Panc1 (cell line): Measurements from ENCODE around the gene ADIPOR2.

Experiments
- POLR2AphosphoS5 ChIP-seq: IDR thresholded peaks from 2 replicates; pipeline ENCODE4 v1.6.1; 2012; ENCODE audit warnings: mild to moderate bottlenecking, low read depth, low read length, moderate library complexity
- TF ChIP-seq, protein P1 (sequence below): fragments of 450-650 bp; IDR thresholded peaks from 2 replicates; pipeline ENCODE4 v1.5.1; 2017; ENCODE audit warnings: mild to moderate bottlenecking

DNA sequence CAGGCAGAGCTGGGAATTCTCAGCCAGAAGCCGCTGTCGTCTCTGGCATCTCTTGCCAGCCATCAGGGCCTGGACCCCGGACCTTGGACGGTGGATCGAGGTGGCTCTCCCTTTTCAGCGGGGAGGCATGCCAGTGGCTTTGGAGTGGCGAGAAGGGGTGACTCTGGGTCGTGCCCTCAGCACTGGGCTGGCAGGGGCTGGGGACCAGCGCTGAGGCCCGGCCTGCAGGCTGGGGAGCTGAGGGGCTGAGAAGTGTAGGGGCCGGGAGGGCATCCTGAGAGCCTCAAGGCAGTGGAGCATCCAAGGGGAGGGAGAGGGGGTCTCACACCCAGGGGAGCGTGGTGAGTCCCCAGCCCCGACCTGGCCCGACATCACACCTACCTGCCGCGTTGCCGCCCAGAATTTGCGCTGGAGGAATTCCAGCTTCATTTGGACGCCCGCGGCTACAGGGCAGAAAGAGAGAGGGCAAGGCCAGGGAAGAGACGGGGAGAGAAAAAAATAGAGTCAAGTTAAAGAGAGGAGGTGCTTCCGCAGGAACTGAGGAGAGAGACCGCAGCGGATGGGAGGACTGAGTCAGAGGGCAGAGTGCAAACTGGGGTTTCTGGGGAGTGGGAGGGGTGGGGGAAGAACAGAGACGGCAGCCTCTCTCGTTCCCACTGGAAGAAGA, 120.5 kb downstream of the ADIPOR2 start:
- TF ChIP-seq, protein P1, sequence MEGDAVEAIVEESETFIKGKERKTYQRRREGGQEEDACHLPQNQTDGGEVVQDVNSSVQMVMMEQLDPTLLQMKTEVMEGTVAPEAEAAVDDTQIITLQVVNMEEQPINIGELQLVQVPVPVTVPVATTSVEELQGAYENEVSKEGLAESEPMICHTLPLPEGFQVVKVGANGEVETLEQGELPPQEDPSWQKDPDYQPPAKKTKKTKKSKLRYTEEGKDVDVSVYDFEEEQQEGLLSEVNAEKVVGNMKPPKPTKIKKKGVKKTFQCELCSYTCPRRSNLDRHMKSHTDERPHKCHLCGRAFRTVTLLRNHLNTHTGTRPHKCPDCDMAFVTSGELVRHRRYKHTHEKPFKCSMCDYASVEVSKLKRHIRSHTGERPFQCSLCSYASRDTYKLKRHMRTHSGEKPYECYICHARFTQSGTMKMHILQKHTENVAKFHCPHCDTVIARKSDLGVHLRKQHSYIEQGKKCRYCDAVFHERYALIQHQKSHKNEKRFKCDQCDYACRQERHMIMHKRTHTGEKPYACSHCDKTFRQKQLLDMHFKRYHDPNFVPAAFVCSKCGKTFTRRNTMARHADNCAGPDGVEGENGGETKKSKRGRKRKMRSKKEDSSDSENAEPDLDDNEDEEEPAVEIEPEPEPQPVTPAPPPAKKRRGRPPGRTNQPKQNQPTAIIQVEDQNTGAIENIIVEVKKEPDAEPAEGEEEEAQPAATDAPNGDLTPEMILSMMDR: no peak
- TF ChIP-seq POLR2AphosphoS5: no peak
